GM21786 (cell line): ENCODE results near the gene MYCBP2.
"Not testable (repeated sequence)": the region's sequence is repeated elsewhere in the genome, so short reads cannot be mapped to it uniquely, and the experiment has no call there.

Experiments used
- ATAC-seq: cut with Tn5 transposase; IDR thresholded peaks from one replicate; pipeline ENCODE4 v1.9.1; 2021; ENCODE audit not compliant: unreplicated experiment

MYCBP2 gene

DNA sequence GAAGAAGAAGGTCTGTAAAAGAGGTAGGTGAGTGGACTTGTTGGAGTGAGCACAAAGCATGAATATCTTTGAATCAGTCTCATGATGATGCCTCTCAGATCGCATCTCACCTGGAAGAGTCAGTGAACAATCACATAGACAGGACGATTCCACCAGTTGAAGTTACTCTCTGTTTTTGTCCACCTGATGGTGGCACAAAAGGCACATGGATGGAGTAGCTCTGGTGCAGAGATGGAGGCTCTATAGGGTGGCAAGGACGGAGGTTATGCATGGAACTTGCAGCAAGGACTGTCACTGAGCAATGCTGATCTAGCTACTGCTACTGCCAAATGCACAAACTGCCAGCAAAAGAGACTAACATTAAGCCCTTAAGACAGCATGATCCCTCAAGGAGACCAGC is 10.3 kb upstream of the MYCBP2 start:
- no peak for ATAC-seq

- ATAC-seq = no peak
Observed at GRCh38 chr13:77335543-77335942, 8.6 kb upstream of the MYCBP2 start.

DNA sequence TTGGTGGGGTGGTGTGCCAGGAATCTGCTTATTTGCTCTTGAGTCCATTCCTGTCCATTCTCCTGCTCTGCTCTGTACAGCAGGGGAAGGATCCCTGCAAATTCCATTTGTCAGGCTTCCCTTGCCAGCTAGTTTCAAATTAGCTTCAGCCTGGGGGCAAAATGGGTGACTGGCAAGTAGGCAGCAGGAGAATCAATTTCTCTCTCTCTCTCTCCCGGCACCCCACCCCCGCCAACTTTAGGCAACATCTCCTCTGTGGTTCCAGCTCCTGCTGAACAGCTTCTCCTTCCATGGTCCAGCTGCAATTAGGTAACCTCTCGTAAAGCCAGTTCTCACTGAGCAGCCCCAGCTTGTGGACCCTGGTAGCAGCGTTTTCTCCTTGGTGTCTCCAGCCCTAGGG is 6.7 kb upstream of the MYCBP2 start:
- no peak for ATAC-seq

GRCh38 chr13:77331421-77331820 is 4.5 kb upstream of the MYCBP2 start:
- ATAC-seq = no peak

GRCh38 chr13:77329911-77330584 is 3.2 kb upstream of the MYCBP2 start:
- ATAC-seq = no peak

- peak; percentile 61 for ATAC-seq
Observed at GRCh38 chr13:77329133-77329910, 2.4 kb upstream of the MYCBP2 start.

DNA sequence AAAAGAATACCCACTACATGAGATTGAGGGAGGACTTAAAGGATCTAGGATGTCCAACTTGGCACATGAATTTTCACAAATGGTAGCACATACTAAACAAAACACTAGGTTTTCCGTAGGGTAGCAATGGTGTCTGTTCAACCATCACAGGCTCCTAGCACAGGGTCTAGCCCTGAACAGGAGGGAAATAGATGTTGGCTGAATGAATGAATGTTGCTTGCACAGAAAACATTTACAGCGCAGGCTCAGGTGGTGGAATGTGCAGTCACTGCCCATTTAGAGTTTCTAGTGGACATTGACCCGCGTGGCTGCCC is 1.9 kb upstream of the MYCBP2 start:
- peak; percentile 12 for ATAC-seq

DNA sequence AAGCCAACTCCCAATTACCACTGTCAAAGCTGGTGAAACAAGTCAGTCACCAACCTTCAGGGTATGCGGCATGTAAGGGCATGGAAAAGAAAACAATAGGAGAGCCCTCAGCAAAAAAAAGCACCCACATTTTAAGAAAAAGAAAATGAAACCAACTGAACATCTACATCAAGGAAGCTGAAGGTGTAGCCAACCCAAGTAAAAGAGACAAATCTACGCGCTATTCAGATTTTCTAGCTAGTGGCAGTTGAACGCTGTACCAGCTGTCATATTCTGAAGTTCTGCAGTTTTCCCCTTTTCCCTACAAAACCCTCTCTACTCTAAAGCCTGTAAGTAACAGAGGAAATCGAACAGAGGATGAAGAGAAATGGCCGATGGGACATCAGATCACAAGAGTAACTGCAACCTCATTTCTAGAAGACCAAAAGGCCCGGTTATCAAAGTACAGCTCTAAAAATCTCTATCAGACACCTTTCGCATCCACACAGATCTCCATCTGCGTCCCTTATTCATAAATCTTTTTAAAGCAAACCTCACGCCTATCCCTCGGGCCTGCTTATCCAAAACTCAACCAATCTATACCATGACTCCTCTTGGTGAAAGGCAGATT is 1.4 kb downstream of the MYCBP2 start:
- ATAC-seq = no peak

- ATAC-seq = no peak
Observed at GRCh38 chr13:77323858-77324257, 3.0 kb downstream of the MYCBP2 start.

DNA sequence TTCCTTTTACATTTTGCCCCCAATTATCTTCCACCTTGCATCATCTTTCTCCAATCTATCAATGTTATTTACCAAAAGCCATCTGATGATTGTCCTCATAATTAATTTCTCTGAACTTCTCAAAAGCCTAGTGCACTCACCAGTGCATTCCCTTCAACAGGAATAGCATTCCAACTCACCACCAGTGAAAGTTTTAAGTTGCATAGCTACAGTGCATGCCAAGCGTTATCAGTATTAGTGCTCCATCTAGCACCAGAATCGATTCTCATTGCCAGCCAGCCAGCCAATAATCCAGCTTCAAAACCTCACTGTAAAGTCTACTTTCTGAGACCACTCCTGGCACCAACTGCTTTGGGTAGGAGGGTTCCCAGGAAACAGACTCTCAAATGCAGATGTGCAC is 7.4 kb downstream of the MYCBP2 start:
- ATAC-seq = no peak

DNA sequence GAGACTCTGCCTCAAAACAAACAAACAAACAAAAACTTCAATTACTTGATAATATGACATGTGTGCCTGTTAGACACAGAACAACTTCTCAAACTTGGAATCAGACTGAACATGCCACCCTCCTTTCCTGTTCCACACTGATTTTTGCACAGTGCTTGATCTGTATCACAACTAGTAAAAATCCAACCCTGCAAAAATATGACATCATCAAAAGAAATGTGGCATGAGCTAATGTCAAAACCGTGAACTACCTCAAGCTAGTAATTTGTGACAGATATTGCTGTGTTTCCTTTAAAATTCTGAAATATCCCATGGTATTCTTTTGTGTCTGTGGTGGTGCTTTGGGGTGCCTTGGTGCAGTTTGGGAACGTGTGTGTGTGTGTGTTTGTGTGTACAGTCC is 8.2 kb downstream of the MYCBP2 start:
- no peak for ATAC-seq

- no peak for ATAC-seq
Observed at GRCh38 chr13:77316430-77316829, 10.5 kb downstream of the MYCBP2 start.

DNA sequence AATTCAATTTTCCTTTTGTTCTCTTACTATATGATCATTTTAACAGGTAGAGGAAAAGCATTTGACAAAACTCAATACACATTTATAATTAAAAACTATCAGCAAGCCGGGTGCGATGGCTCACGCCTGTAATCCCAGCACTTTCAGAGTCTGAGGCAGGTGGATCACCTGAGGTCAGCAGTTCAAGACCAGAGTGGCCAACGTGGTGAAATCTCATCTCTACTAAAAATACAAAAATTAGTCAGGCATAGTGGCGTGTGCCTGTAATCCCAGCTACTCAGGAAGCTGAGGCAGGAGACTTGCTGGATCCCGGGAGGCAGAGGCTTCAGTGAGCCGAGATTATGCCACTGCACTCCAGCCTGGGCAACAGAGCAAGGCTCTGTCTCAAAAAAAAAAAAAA is 11.4 kb downstream of the MYCBP2 start:
- ATAC-seq = not testable (repeated sequence)

DNA sequence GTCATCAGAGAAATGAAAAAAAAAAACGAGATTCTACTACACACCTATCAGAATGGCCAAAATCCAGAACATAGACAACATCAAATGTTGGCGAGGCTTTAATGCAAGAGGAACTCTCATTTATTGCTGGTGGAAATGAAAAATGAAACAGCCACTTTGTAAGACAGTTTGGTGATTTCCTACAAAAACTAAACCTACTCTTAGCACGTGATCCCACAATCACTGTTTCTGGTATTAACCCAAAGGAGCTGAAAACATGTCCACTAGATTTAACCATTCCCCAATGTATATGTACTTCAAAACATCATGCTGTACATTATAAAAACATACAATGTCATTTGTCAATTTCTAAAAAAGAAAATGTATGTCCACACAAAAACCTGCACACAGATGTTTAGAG is 13.0 kb downstream of the MYCBP2 start:
- ATAC-seq = no peak

DNA sequence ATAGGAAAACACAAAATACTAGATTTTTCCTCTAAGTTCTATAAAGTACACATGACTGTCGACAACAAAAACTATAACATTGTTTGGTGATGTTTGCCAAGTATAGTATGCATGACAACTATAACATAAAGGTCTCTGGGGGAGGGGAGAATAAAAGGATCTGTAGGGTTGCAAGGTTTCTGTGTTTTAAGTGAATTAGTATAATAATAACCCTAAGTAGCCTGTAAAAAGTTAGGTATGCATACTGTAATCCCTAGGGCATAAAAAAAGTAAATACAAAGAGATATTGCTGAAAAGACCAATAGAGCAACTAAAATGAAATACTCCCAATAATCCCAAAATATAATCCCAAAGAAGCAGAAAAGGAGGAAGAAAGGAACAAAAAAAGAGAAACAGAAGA is 14.6 kb downstream of the MYCBP2 start:
- no peak for ATAC-seq

DNA sequence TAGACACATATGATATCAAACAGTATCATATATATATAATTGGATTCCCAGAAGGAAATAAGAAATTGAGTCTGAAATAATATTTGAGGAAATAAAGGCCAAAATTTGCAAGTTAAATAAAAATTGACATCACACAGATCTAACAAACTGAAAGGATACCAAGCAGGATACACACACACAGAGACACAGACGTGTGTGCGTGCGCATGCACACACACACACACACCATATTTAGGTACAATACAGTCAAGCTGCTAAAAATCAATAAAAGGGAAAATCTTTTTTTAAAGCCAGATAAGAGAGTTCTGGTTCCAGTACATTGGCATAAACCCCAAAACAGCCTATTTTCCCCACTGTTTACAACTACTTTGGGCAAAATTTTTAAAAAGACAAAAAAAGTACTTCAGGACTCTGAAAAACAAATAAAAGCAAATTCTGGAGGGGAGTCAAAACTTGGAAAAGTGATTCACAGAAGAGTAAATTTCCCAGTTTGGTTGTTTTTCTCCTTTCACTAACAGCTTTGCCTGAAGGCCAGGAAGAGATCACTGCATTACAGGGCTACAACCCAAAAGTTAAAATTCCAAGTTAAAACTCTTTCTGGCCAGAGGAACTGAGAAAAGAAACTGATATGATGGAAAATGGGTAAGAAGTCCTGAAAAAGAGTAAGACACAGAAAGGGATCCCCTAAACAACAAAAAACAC is 16.2 kb downstream of the MYCBP2 start:
- no peak for ATAC-seq

DNA sequence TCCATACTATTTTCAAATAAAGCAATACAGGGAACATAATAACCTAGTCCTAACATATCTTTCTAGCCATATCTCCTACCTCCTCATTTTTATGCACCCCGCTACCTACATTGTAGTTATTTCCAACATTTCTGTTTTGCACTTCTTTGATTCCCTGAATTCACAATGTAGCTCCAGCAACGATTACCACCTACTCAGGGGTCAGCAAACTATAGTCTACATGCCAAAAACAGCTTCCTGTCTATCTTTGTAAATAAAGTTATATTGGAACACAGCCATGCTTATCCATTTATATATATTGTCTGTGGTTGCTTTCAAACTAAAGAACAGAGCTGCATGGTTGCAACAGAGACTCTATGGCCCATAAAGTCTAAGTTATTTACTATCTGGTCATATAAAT is 16.7 kb downstream of the MYCBP2 start:
- no peak for ATAC-seq

DNA sequence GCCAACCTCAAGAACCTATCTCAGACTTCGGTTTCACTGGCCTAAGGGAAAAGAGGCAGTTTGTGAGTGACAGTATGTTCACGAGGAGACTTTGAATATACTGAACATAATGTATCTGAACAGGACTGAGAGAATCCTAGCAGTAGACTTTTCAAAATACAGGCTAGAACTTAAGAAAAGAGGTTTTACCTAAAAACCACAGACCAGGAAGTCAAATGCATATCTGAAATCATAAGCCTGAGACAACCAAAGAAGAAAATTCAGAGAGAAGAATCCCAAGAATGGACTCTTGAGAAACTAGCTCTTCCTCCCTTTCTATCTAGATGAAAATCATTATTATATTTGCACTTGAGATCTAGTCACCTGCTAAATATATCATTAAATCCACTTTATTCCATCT is 17.6 kb downstream of the MYCBP2 start:
- no peak for ATAC-seq

GRCh38 chr13:77306458-77306857 is 20.4 kb downstream of the MYCBP2 start:
- ATAC-seq = no peak

DNA sequence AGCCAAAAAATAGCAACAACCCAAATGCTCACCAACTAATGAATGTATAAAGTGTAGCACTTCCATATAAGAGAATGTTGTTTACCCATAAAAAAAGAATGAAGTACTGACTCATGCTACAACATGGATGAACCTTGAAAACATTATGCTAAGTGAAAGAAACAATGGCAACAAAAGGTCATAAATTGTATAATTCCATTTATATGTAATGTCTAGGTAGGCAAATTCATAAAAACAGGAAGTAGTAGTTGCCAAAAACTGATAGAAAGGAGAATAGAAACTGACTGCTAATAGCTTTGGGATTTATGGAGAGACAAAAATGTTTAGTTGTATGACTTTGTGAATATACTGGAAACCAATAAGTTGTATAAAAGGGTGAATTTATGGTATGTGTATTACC is 21.6 kb downstream of the MYCBP2 start:
- ATAC-seq = no peak

DNA sequence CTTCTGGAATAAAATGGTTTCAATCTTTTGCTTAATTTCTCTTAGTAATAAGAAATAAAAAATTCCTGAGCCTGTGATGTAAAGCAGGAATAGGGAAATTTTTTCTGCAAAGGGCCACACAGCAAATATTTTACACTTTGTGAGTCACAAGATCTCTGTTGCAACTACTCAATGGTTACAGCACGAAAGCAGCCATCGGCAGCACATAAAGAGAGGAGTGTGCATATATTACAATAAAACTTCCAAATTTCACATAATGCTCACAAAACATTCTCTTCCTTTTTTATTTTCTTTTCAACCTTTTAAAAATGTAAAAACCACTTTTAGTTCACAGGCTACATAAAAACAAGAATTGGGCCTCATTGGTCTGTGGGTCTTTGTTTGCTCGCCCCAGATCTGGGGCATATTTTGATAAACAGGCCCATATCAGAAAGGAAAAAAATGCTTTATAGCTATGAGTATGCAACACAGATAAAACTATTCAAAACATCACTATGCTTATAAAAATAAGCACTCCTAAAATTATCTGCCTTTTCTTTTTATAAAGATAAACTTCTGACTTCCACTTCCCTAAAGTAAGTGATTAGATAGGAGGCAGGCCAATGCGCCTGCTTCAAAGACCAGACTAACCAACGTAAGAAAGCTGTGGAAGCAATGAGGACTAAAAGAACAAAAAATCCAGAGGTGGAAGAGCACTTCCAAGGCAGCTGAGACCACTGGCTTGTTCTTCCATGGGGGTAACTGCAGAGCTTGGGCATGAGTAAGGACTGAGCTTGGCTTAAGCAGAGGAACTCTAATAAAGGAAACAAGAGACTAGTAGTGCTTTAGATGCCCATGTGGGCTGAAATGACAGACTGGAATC is 26.5 kb downstream of the MYCBP2 start:
- ATAC-seq = no peak
